ENCODE data around the gene UGT2A3.

UGT2A3 gene

DNA sequence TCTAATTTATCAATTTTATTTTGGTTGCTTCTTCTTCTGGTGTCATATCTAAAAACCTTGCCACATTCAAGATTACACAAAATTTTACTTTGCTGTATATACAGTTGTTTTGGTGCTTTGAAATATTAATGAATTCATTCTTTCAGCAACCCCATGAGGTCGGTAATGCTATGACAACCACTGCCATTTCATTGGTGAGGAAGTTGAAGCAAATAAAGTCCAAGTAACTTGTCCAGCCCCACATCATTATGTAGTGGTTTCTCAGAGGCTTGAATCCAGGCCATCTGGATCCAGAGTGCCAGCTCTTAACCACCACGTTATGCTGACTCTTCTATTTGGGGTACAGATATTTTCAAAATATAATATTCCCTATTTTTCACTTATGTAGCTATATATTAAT is 42.2 kb downstream of the UGT2A3 start:
- no peak for DNase-seq

DNA sequence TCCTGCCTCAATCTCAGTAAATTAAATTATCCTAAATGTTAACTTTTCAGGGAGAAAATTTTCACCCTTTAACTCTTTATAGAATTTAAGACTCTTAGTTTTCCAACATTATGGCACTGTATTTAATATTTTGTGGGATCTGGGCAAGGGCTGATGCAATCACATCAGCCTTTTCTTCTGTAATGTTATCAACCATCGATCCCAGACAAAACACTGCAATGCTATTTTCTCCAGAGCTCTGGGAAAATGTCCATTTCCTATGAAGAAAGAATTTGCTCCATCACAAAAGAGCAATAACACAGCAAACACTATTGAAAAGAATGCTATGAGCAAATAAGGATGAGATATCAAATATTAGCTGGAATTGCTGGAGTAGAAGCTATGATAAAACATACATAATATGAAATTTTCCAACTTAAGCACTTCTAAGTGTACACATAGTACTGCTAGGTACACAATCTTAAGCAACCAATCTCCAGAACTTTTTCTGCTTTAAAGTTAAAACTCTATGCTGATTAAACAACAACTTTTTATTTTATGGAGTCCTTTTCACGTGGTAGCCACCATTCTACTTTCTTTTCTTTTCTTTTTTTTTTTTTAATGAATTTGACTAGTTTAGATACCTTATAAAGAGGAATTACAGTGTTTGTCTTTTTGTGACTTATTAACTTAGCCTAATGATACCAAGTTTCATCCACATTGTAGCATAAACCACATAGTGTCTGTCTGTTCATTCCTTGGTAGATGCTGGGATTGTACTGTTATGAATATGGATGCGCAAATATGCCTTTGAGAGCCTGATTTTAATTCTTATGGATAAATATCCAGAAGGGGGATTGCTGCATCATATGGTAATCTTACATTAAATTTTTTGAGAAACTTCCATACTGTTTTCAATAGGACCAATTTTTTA is 43.6 kb downstream of the UGT2A3 start:
- DNase-seq = no peak

DNA sequence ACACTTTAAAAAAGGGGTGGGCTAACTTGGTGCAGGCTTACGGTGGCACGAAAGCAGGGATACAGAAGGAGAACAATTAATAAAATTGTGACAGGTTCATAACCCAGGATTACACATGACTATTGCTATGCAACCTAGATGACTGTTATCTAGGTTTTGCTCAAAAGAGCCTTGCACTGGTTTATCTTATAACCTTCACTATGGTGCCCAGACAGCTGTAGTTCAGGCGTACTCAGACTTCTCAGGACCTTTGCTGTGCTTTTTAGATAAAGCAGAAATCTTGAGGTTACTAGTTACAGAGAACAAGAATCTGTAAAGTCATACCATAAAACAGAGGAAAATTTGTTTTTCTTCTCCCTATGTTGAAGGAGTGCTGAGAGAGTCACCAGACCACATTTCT is 44.4 kb downstream of the UGT2A3 start:
- DNase-seq = no peak

DNA sequence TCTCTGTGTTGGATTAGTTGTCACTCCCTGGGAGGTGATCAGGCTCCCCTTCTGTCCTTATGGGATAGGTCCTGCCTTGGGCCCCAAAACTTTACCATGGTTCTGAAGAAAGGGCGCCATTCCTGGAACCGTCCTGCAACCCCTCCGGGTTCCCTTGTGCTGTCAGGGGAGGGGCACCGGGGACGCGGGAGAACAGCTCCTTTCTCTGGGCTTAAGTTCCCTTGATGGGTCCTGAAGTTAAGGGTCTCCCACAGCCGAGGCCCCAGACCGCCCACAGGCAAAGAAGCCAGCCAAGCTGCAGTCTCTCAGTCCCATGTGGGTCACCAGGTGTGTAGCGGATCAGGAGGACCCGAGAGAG is 44.8 kb downstream of the UGT2A3 start:
- no peak for DNase-seq

DNA sequence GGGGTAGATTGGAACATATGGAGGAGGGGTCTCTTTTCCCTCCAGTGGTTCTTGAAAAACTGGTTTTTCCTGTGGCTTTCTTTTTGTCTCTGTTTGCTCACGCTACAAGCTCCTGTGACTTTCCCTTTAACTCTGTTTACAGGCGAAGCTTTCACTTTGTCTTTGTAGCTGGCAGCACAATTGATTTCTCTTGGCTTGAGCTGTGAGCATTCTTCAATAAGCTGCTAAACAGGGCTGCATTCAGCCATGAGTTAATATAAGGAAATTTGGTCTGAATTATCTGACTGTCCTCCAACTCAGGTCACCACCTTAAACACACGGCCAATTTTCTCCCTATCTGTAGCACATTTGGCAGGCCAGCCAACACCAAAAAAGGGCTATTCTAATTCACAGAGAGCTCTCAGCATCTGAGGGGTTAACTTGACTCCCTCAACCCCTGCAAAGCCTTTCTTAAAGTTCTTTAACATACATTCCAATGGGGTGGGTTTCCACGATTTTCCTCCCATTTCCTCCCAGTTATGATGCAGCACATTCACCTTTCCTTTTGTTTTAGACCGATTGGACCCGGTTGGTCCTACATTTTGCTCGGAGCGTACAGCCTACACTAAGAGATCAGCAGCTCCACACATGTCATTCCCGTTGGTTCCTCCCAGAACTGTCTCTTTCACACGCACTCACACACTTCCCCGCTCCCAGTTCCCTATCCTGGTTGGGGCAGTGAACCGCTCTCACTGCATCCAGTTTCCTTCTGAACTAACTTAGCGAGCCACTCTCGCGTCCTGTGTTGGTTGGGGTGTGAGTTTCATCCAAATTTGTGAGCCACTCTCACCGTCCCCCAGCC is 45.4 kb downstream of the UGT2A3 start:
- DNase-seq = peak; percentile 84

DNA sequence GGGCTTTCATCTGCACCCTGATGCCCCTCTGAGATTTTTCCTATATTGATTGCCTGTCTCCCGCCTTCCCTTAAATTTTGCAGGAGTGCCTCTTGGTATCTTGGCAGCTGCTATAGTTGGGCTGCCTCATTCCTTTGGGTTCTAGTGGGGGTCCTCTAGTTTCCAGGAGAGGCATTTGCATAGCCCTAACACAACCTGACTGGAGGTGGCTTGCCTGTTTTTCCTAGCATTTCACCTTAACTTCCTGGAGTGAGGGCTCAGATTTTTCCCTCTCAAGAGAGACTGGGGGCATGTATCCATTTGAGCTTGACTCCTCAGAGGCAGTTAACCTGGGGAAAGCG is 46.0 kb downstream of the UGT2A3 start:
- no peak for DNase-seq

DNA sequence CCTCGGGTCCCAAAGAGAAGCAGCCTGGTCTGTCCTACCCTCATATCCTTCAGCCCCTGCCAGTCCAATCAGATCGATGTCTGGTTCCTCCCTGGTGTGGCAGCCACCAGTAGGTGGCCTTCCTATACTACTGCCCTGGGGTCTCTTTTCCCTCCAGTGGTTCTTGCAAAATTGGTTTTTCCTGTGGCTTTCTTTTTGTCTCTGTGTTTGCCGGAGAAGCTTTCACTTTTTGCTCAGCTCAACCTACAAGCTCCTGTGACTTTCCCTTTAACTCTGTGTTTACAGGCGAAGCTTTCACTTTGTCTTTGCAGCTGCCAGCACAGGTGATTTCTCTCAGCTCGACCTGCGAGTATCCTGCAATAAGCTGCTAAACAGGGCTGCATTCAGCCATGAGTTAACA is 46.8 kb downstream of the UGT2A3 start:
- peak; percentile 71 for DNase-seq

DNA sequence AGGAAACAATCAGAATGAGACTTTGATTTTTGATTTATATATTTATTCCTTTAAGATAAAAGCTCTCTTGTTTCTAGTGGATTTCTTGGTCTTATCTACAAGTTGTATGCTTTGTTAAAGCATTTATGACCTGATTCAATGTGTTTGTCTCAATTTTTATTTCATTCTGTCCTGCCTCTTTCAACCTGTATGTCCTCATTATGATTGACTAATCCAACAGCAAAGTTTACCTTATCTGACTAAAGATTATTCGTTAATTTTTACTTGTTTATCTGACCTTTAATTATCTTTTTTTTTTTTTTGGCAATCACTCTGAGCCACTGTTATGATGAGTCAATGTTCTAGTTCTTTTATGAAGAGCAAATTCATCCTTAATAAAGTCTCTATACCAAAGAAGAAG is 54.9 kb downstream of the UGT2A3 start:
- no peak for DNase-seq

DNA sequence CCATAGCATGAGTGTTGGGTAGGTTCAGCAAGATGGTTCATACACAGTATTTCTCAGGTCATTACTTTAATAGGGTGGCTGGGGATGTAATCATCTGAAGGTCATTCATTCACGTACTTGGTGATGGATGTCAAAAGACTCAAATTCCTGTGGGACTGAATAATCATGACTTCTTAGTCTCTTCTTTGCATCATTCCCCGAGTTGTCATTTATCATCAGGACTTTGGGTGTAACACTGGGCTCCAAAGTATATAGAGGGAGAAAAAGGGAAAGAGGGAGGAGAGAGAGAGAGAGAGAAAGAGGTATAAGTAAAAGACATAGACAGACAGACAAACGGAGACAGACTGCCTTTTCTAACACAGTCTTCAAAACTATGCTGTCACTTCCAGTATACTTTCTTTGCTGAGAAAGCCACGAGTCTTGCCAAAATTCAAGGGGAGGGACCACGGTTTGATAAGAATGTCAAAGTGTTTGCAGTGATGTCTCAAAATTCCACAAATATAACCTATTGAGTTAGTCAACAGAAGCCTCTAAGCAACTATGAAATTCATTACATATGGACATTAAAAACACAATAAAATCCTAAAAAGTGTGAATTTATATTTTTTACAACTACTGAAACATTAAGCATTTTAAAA is 55.9 kb downstream of the UGT2A3 start:
- DNase-seq = no peak

DNA sequence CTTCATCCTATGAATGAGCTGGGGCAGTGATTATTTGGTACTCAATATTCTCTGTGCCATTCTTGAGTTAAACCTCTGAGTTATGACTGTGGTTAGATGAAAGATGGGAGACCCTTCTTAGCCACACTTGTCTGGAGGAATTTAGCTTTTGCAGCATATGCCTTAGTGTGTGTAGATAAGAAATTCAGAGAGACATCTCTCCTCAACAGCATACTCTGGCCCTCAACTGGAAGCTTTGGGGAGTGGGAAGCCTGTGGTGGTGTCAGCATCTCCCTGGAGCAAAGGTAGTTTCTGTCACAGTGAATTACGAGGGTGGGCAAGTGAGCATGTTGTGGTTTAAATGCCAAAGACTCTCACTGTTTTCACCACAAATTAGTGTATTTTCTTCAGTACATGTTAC is 58.7 kb downstream of the UGT2A3 start:
- no peak for DNase-seq

DNA sequence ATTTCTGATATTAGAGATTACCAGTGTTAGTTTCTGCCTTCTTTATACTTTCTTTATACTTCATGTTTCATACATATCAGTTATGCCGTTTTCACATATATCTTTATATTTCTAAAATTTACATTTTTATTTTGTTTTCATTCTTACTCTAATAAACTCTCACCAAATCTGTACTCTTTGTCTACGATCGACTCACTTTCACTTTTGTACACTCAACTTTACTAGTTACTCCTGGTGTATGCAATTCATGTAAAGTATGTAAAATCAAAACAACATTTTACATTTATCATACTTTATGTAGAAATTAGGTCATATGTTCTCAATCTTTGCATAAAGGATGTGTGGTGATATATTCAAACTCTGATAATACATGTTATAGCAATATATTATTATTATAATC is 59.9 kb downstream of the UGT2A3 start:
- no peak for DNase-seq

DNA sequence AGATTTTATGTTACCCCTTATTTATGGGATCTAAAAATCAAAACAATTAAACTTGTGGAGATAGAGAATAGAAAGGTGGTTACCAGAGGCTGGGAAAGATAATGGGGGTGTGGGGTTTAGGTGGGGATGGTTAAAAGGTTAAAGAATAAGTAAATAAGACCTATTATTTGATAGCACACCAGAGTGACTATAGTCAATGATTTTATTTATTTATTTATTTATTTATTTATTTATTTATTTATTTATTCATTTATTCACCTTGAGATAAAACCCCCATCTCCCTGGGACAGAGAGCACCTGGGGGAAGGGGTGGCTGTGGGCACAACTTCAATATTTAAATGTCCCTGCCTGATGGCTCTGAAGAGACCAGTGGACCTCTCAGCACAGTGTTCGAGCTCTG is 66.1 kb downstream of the UGT2A3 start:
- DNase-seq = no peak

DNA sequence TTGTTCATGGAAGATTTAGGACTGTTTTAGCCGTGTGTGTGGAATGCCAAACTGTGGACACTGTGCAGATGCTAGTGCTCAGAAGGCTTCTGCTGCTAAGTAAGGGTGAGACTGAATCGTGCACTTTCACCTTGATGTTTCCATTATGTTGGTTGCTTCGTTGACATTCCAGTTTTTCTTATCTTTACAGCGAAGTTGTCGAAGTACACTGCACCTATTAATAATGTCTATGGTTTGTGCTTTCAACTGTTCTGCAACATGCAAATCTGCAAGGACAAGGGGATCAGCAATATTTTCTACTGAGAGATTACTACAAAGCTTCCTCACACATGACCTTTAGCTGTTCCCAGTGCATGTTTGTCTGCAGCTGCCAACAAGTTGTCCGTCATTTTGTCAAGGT is 67.7 kb downstream of the UGT2A3 start:
- no peak for DNase-seq
